A549 treated with CpdA at 1 μM for 4 hours (cell line): ENCODE data around the gene CYP2U1. TPM values are rescaled to one million over a fixed set of nuclear protein-coding genes. Genes with fewer than 3 reads are reported as not detected.

Source experiments
- total RNA-seq: library from RNA; stranded (reverse); fragments of 200-300 nt; extraction: Qiagen RNA extraction; gene quantifications from 5 replicates; pipeline ENCODE4 v1.2.3, GENCODE V29; 2022; ENCODE audit warnings: low read depth

CYP2U1 gene
- 1.2 to 1.8 TPM (median 1.6 TPM) in 5 replicates for total RNA-seq

DNA sequence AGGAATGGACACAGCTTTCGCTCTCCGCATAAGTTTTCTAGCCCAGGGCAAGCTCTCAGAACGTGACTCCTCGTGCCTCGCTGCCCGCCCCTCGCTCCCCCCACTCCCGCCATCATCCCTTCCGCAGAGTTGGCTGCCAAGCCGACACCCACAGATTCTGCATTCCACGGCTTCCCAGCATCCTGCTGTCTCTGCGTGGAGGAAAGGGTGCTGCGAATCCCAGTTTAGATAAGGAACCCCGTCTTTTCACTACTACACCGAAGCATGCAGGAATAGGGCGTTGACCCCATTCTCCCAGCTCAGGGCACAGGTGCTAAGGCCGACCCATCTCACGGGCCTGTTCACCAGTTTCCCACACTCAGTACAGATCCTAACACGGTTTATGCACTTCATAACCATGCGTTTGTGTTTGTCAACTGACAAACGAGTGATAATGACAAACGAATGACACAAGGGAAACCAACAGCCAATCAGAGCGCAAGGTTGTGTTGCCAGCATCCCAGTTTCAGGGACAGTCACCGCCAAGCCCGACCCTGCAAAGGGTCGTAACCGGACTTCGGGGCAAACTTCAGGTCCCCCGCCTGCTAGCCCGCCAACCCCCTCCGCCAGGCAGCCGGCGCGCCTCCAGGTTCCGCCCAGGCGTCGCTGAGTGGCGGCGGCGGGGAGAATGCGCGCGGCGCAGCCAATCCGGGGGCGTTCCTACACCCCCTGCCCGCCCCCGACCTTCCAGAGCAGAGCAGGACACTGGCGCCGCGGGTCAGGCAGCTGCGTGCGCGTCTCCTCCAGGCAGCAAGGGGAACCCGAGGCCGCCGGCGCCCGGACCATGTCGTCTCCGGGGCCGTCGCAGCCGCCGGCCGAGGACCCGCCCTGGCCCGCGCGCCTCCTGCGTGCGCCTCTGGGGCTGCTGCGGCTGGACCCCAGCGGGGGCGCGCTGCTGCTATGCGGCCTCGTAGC, at the start of gene CYP2U1:
Gene CYP2U1, plus strand, starts transcription at position 729 of the 954 bp plus-strand sequence. Its CDS starts 95 bp downstream, at position 824.

DNA sequence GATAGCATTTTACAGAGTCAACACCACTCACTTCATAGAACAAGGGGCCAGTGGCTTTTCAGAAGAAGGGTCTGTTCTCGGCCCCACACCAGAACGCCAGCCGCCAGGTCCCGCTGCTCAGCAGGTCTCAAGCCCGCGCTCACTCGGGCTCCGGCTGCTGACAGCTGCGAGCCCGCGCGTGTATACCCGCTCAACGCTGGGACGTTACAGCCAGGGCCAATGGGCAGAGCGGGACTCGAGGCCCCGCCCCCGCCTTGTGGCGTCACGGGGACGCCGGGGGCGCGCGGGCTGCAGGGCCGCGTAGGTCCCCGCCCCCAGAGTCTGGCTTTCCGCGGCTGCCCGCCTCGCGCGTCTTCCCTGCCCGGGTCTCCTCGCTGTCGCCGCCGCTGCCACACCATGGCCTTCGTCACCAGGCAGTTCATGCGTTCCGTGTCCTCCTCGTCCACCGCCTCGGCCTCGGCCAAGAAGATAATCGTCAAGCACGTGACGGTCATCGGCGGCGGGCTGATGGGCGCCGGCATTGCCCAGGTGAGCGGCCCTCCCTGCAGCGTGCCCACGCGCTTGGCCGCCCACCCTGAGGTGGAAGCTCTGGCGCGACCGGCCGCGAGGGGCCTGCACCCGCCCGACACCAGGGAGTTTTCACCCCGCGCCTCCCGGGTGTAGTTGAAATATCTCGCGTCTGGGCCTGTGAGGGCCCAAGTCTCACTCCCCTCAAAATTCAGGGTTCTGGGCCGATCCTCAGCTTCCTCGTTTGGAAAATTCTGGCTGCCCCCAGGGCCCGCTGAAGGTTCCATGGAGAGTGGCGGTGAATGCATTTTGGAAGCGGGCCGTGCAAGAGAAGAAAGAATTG, 58.4 kb downstream of the CYP2U1 start, which contains the start of gene HADH:
Gene HADH, plus strand, starts transcription at position 353 of the 850 bp plus-strand sequence. Its CDS starts 44 bp downstream, at position 397.

Other genes with a start within 250 kb of the CYP2U1 start
- 24.1 to 33.8 TPM (median 28.1 TPM) in 5 replicates for gene PAPSS1, start 211.3 kb upstream of the CYP2U1 start, total RNA-seq
- 14.6 to 22.7 TPM (median 19.9 TPM) in 5 replicates for gene SGMS2, start 106.6 kb upstream of the CYP2U1 start, total RNA-seq
- 22.9 to 25.7 TPM (median 24.4 TPM) in 5 replicates for gene HADH, start 58.3 kb downstream of the CYP2U1 start, total RNA-seq
- gene LEF1, start 237.4 kb downstream of the CYP2U1 start, total RNA-seq: 0.07 TPM in 1 of 5 replicates, not detected in the others